Astrocyte of the spinal cord (primary cell): ENCODE measurements around the gene CBFA2T3.

Experiments used
- DNase-seq: peaks from one replicate; pipeline ENCODE4 v3.0.0; 2011; ENCODE audit warnings: low read depth, low spot score
- H3K4me3 ChIP-seq: 2 replicates; pipeline ENCODE4 v1.5.1; 2011; ENCODE audit warnings: low read depth, mild to moderate bottlenecking, low read length, moderate library complexity
- CTCF ChIP-seq: IDR thresholded peaks from 2 replicates; pipeline ENCODE4 v1.5.1; 2012; ENCODE audit warnings: low read depth, mild to moderate bottlenecking, low read length, inconsistent platforms
- in situ Hi-C: cut with HindIII; loops from 2 replicates; pipeline ENCODE4 v1.10.0; 2017; ENCODE audit warnings: low sequenced_read_pairs

CBFA2T3 gene

DNA sequence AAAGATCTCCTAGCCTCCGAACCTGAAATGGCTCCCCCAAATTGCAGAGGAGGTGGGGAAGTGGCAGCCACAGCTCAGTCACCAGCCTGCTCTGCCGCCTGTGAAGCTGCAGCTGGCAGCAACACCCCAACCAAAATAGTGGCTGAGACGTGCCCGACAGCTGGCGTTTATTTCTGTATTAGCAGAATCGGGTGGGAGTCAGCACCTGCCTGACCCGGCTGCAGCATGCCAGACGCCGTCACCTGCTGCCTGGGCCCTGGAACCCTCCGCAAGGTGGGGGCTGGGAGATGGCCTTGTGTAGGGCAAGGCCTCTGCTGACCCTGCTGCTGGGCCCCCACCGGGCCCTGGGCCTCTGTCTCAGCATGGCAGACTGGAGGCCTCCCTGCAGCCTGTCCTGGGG lies 93.1 kb downstream of the CBFA2T3 start:
- no peak overlapping the region for H3K4me3 ChIP-seq
- no peak for DNase-seq
- no peak for TF ChIP-seq CTCF
- in situ Hi-C loops, result no loop called here

DNA sequence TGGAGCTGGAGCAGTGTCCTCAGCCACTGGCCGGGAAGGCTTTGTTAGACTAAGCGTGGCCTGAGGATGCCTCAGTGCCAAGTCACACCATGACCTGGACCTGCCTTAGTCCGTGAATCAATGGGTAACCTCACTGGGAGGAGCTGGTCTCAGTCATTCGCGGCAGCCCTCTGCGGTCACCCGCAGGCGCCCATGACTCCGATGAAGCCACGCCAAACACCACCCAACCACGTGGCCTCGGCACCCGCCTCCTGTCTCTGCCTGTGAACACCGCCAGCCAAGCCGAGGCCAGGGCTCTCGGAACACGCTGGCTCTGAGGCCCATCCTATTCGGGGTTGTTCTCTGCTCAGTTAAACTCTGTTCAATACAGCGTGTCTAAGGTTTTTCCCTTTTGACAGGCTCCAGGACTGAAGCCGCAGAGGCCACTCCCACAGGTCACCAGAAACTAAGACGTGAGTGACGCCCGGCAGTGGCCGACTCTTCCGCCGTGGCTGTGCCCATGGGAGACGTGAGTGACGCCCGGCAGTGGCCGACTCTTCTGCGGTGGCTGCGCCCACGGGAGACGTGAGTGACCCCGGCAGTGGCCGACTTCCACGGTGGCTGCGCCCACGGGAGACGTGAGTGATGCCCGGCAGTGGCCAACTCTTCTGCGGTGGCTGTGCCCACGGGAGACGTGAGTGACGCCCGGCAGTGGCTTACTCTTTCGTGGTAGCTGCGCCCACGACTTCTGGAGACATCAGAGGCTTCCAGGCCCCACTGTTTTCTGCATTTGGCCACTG lies 93.7 kb downstream of the CBFA2T3 start:
- in situ Hi-C loops, result no loop called here
- no peak overlapping the region for H3K4me3 ChIP-seq

GRCh38 chr16:88882358-88883030 lies 94.5 kb downstream of the CBFA2T3 start:
- H3K4me3 ChIP-seq, result no peak overlapping the region
- no peak for DNase-seq
- in situ Hi-C loops, result no loop called here
- TF ChIP-seq CTCF, result no peak

More for the DNA sequence above, 93.7 kb downstream of the CBFA2T3 start:
- no peak for DNase-seq
- no peak for TF ChIP-seq CTCF

- DNase-seq, result no peak
- in situ Hi-C loops, result no loop called here
- no peak overlapping the region for H3K4me3 ChIP-seq
- no peak for TF ChIP-seq CTCF
Observed at GRCh38 chr16:88881675-88882357, 95.2 kb downstream of the CBFA2T3 start.

DNA sequence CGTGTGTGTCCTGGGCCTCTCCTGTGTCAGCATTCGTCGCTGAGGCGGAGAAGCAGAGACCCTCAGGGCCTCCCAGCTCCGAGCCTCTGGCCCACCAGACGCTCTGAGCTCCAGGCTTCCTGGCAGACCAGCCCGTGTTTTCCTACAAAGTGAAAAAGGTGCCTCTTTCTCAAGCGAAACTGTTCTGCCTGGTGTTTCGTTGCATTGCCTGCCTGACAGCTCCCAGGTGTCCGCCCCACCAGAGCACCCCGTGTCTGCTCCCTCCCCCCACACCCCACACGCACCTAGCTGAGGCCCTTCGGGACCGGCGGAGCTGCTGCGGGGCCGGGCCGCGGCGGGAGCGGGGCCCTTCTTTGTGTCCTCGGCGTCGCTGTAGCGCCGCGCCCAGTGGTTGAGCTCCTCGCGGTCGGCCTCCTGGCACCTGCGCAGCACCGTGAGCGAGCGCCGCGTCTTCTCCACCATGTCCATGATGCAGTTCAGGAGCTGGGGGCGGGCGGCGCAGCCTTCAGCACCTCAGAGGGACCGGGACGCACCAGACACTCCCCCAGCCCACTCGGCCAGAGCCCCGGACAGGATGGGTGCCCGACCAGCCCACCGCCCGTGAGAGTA lies 95.9 kb downstream of the CBFA2T3 start:
- TF ChIP-seq CTCF, result no peak
- H3K4me3 ChIP-seq, result no peak overlapping the region
- in situ Hi-C loops, result no loop called here
- no peak for DNase-seq

GRCh38 chr16:88880226-88881006 lies 96.6 kb downstream of the CBFA2T3 start:
- in situ Hi-C loops, result no loop called here
- no peak for TF ChIP-seq CTCF
- H3K4me3 ChIP-seq, result no peak overlapping the region
- no peak for DNase-seq
